DMS114 treated with DMSO at 0.1 percent for 48 hours (cell line): ENCODE measurements around the gene ARHGAP29.
"Not testable (repeated sequence)": the region's sequence is repeated elsewhere in the genome, so short reads cannot be mapped to it uniquely, and the experiment has no call there.

ENCODE experiments used
- DNase-seq: peaks from one replicate; lab custom pipeline; 2025; ENCODE audit not compliant: unreplicated experiment; lab: John Stamatoyannopoulos, UW

The ARHGAP29 gene

GRCh38 chr1:94183197-94183815 lies 54.1 kb downstream of the ARHGAP29 start:
- no peak for DNase-seq

- DNase-seq, result no peak
Observed at GRCh38 chr1:94182191-94182590, 55.2 kb downstream of the ARHGAP29 start.

GRCh38 chr1:94180650-94181049 lies 56.7 kb downstream of the ARHGAP29 start:
- DNase-seq, result no peak

GRCh38 chr1:94178901-94179300 lies 58.5 kb downstream of the ARHGAP29 start:
- no peak for DNase-seq

- DNase-seq, result no peak
Observed at GRCh38 chr1:94169126-94169525, 68.3 kb downstream of the ARHGAP29 start.

- no peak for DNase-seq
Observed at GRCh38 chr1:94165843-94166242, 71.5 kb downstream of the ARHGAP29 start.

GRCh38 chr1:94164885-94165284 lies 72.5 kb downstream of the ARHGAP29 start:
- not testable (repeated sequence) for DNase-seq

GRCh38 chr1:94164121-94164520 lies 73.3 kb downstream of the ARHGAP29 start:
- DNase-seq, result not testable (repeated sequence)

- not testable (repeated sequence) for DNase-seq
Observed at GRCh38 chr1:94163249-94163648, 74.1 kb downstream of the ARHGAP29 start.

- no peak for DNase-seq
Observed at GRCh38 chr1:94160811-94161210, 76.6 kb downstream of the ARHGAP29 start.

- DNase-seq, result no peak
Observed at GRCh38 chr1:94156096-94156625, 81.2 kb downstream of the ARHGAP29 start.

GRCh38 chr1:94154989-94155388 lies 82.4 kb downstream of the ARHGAP29 start:
- no peak for DNase-seq

GRCh38 chr1:94153133-94153532 lies 84.3 kb downstream of the ARHGAP29 start:
- no peak for DNase-seq

GRCh38 chr1:94149166-94149565 lies 88.2 kb downstream of the ARHGAP29 start:
- not testable (repeated sequence) for DNase-seq

GRCh38 chr1:94146273-94146672 lies 91.1 kb downstream of the ARHGAP29 start:
- DNase-seq, result no peak

GRCh38 chr1:94144836-94145235 lies 92.5 kb downstream of the ARHGAP29 start:
- no peak for DNase-seq

- no peak for DNase-seq
Observed at GRCh38 chr1:94143809-94144176, 93.6 kb downstream of the ARHGAP29 start.

GRCh38 chr1:94143173-94143808 lies 94.1 kb downstream of the ARHGAP29 start:
- no peak for DNase-seq

GRCh38 chr1:94142583-94142982 lies 94.8 kb downstream of the ARHGAP29 start:
- no peak for DNase-seq

- DNase-seq, result no peak
Observed at GRCh38 chr1:94142022-94142421, 95.4 kb downstream of the ARHGAP29 start.

GRCh38 chr1:94132111-94132510 lies 105.3 kb downstream of the ARHGAP29 start:
- DNase-seq, result no peak

GRCh38 chr1:94130851-94131595 lies 106.4 kb downstream of the ARHGAP29 start:
- DNase-seq, result no peak
